Renal cortex interstitium (tissue), 11 donors: ENCODE results near the gene AEN. TPM values are rescaled to one million over a fixed set of nuclear protein-coding genes. Genes with fewer than 3 reads are reported as not detected.
A peak's percentile ranks its signal among the peaks of the same experiment; 100 is the strongest.

Experiments used
- DNase-seq, 11 donors: peaks; one replicate each; pipeline ENCODE4 v3.0.0-alpha.2; 2013; ENCODE audit warnings: low read depth in 9 of 11, low spot score in 4 of 11; ENCODE audit errors: extremely low read depth in 1 of 11
- polyA plus RNA-seq, 3 donors: library from polyadenylated mRNA; unstranded; fragments of 120-200 nt; gene quantifications; one replicate each; pipeline ENCODE4 v1.2.1, GENCODE V29; 2013; ENCODE audit not compliant: insufficient read length in 3 of 3

The AEN gene
- polyA plus RNA-seq, 3 donors: 5.6 to 6.9 (median 5.8) TPM

GRCh38 chr15:88645171-88646087 lies 24.3 kb downstream of the AEN start:
- no peak for DNase-seq

GRCh38 chr15:88646088-88646405 lies 24.9 kb downstream of the AEN start:
- no peak for DNase-seq

- no peak for DNase-seq
Measured at GRCh38 chr15:88646951-88647350, 25.8 kb downstream of the AEN start.

- no peak for DNase-seq
Measured at GRCh38 chr15:88647351-88648105, 26.4 kb downstream of the AEN start.

GRCh38 chr15:88648357-88649214 lies 27.4 kb downstream of the AEN start:
- no peak for DNase-seq

GRCh38 chr15:88649286-88649733 lies 28.2 kb downstream of the AEN start:
- DNase-seq: no peak

GRCh38 chr15:88649753-88650551 lies 28.8 kb downstream of the AEN start:
- no peak for DNase-seq

GRCh38 chr15:88650556-88650955 lies 29.4 kb downstream of the AEN start:
- no peak for DNase-seq

- DNase-seq: peak in 3 of 11 donors; percentile 32 to 52 (median 39)
Measured at GRCh38 chr15:88651136-88651732, 30.1 kb downstream of the AEN start.

- DNase-seq: no peak
Measured at GRCh38 chr15:88651971-88652370, 30.8 kb downstream of the AEN start.

GRCh38 chr15:88652456-88653199 lies 31.5 kb downstream of the AEN start:
- no peak for DNase-seq

GRCh38 chr15:88653200-88654064 lies 32.3 kb downstream of the AEN start:
- no peak for DNase-seq

GRCh38 chr15:88654430-88655102 lies 33.4 kb downstream of the AEN start:
- no peak for DNase-seq

- no peak for DNase-seq
Measured at GRCh38 chr15:88655103-88655553, 34.0 kb downstream of the AEN start.

GRCh38 chr15:88655800-88656488 lies 34.8 kb downstream of the AEN start:
- DNase-seq: no peak
